B cell (primary cell): ENCODE measurements around the gene KCNK1. TPM values are rescaled to one million over a fixed set of nuclear protein-coding genes. Genes with fewer than 3 reads are reported as not detected.

Source experiments
- ATAC-seq: fragments of 200-7000 bp; cut with Tn5 transposase; one replicate; pipeline ENCODE4 v1.10.0; 2021; ENCODE audit warnings: low read depth, mild to moderate bottlenecking, moderate number of reproducible peaks, moderate library complexity
- CTCF ChIA-PET: fragments of 350-600 bp; sonication (Branson Sonifier 250); formaldehyde crosslinking; loops from one replicate; lab custom pipeline; 2021; ENCODE audit warnings: antibody characterized with exemption, inconsistent platforms; lab: Charles Lee
- POLR2A ChIA-PET: fragments of 350-600 bp; sonication (Branson Sonifier 250); formaldehyde crosslinking; loops from one replicate; lab custom pipeline; 2021; ENCODE audit warnings: antibody characterized with exemption; lab: Charles Lee
- DNase-seq: peaks from one replicate; pipeline ENCODE4 v3.0.0; 2013
- H2AFZ ChIP-seq: 2 replicates; pipeline ENCODE4 v1.6.1; 2012; ENCODE audit warnings: mild to moderate bottlenecking, low read depth, low read length; ENCODE audit not compliant: insufficient read depth, poor library complexity, severe bottlenecking
- H3K27ac ChIP-seq, 2 donors: 1 replicate in 1 of 2; 2 replicates in 1 of 2; pipeline ENCODE4 v1.5.1; 2012 to 2013; ENCODE audit warnings: low read length in 2 of 2, mild to moderate bottlenecking in 2 of 2, moderate library complexity in 1 of 2
- H3K27me3 ChIP-seq, 4 experiments: fragments of 200-600 bp in 1 of 4; sonication (generic) in 1 of 4; replicated peaks in 1 of 4; 1 replicate in 2 of 4; 2 replicates in 2 of 4; pipeline versions ENCODE4 v1.6.1 to v1.7.0; 2013 to 2016; ENCODE audit warnings: low read length in 3 of 4, mild to moderate bottlenecking in 2 of 4, mixed read lengths in 1 of 4, moderate library complexity in 1 of 4; ENCODE audit not compliant: insufficient read depth in 4 of 4, control insufficient read depth in 3 of 4; ENCODE audit errors: control extremely low read depth in 1 of 4
- H3K36me3 ChIP-seq, 2 experiments: replicated peaks in 1 of 2; 1 replicate in 1 of 2; 2 replicates in 1 of 2; pipeline versions ENCODE4 v1.6.1 to v1.7.1; 2013; ENCODE audit warnings: low read length in 1 of 2; ENCODE audit not compliant: insufficient read depth in 2 of 2, control insufficient read depth in 1 of 2; ENCODE audit errors: control extremely low read depth in 1 of 2, extremely low read depth in 1 of 2
- H3K4me1 ChIP-seq, 2 donors: fragments of 200-600 bp in 1 of 2; sonication (generic) in 1 of 2; 1 replicate in 1 of 2; 2 replicates in 1 of 2; pipeline versions ENCODE4 v1.5.1 to v1.6.1; 2013 to 2017; ENCODE audit warnings: low read length in 2 of 2; ENCODE audit not compliant: control insufficient read depth in 2 of 2, insufficient read depth in 2 of 2
- H3K4me2 ChIP-seq: replicated peaks from 2 replicates; pipeline ENCODE3; 2012; ENCODE audit warnings: mild to moderate bottlenecking, low read depth, low read length; ENCODE audit not compliant: poor library complexity, severe bottlenecking
- H3K4me3 ChIP-seq, 5 experiments: fragments of 200-600 bp in 1 of 5; sonication (generic) in 1 of 5; 1 replicate in 3 of 5; 2 replicates in 2 of 5; pipeline versions ENCODE4 v1.5.1 to v1.7.0; 2011 to 2016; ENCODE audit warnings: low read length in 4 of 5, mild to moderate bottlenecking in 4 of 5, low read depth in 2 of 5, control low read depth in 1 of 5, moderate library complexity in 1 of 5; ENCODE audit not compliant: insufficient read depth in 1 of 5; ENCODE audit errors: control extremely low read depth in 1 of 5, extremely low read depth in 1 of 5
- H3K79me2 ChIP-seq: fragments of 200-600 bp; sonication (generic); one replicate; pipeline ENCODE4 v1.6.0; 2016; ENCODE audit warnings: low read length; ENCODE audit not compliant: control insufficient read depth, insufficient read depth
- H3K9ac ChIP-seq: fragments of 200-600 bp; sonication (generic); 2 replicates; pipeline ENCODE4 v1.6.1; 2017; ENCODE audit warnings: mild to moderate bottlenecking, low read length, moderate library complexity
- H3K9me3 ChIP-seq, 3 donors: one replicate each; pipeline versions ENCODE4 v1.6.1 to v1.7.1; 2013; ENCODE audit warnings: low read length in 2 of 3; ENCODE audit not compliant: control insufficient read depth in 2 of 3, insufficient read depth in 1 of 3; ENCODE audit errors: control extremely low read depth in 1 of 3
- H4K20me1 ChIP-seq: 2 replicates; pipeline ENCODE4 v1.6.0; 2012; ENCODE audit warnings: mild to moderate bottlenecking, low read length; ENCODE audit not compliant: insufficient read depth, control insufficient read depth, poor library complexity, severe bottlenecking
- H3K27ac Mint-ChIP-seq: one replicate; pipeline ENCODE4 v1.8.0; 2021; ENCODE audit warnings: mixed read lengths
- H3K27me3 Mint-ChIP-seq: one replicate; pipeline ENCODE4 v1.8.0; 2021; ENCODE audit warnings: mixed read lengths
- H3K4me1 Mint-ChIP-seq: one replicate; pipeline ENCODE4 v1.8.0; 2021; ENCODE audit warnings: mixed read lengths
- H3K4me3 Mint-ChIP-seq: one replicate; pipeline ENCODE4 v1.8.0; 2021; ENCODE audit warnings: mixed read lengths
- H3K9me3 Mint-ChIP-seq: one replicate; pipeline ENCODE4 v1.8.0; 2022; ENCODE audit warnings: mixed read lengths; ENCODE audit not compliant: insufficient read depth
- EZH2 ChIP-seq: IDR thresholded peaks from 2 replicates; pipeline ENCODE4 v1.6.1; 2012; ENCODE audit warnings: borderline replicate concordance, low read depth, mild to moderate bottlenecking, moderate library complexity, low read length; ENCODE audit not compliant: insufficient read depth, poor library complexity, severe bottlenecking
- WGBS: methylation state at CpG from one replicate; pipeline ENCODE4 v1.1.5; 2013; ENCODE audit warnings: missing lambda C conversion rate; ENCODE audit not compliant: insufficient coverage; 5-methylcytosine and 5-hydroxymethylcytosine counted together
- intact Hi-C: fragments of 100-400 bp; cut with micrococcal nuclease; formaldehyde crosslinking; loops from one replicate; pipeline ENCODE4 v1.10.0; 2022
- polyA plus RNA-seq: library from polyadenylated mRNA; depleted of rRNA; stranded (reverse); fragments of >200 nt; gene quantifications from 2 replicates; pipeline ENCODE4 v1.2.3, GENCODE V29; 2012
- total RNA-seq, 2 donors: library from RNA; stranded (reverse); fragments of 120-200 nt in 1 of 2; gene quantifications; 1 replicate in 1 of 2; 2 replicates in 1 of 2; pipeline versions ENCODE4 v1.2.3 to v1.2.4, GENCODE V29; 2013 to 2022
- TF ChIP-seq, protein P1 (sequence below): fragments of 200-600 bp; IDR thresholded peaks from one replicate; pipeline ENCODE4 v1.8.0; 2022; ENCODE audit warnings: antibody characterized with exemption, mild to moderate bottlenecking

KCNK1 gene
- total and polyA plus RNA-seq, 2 donors (not counting 1 experiment from before 2014, with no cell fraction given): not detected

- H3K9me3 ChIP-seq: peaks cover 0 to 3% (median 0%) of the 10 kb centered on the region in 3 donors
- TF ChIP-seq, protein P1, sequence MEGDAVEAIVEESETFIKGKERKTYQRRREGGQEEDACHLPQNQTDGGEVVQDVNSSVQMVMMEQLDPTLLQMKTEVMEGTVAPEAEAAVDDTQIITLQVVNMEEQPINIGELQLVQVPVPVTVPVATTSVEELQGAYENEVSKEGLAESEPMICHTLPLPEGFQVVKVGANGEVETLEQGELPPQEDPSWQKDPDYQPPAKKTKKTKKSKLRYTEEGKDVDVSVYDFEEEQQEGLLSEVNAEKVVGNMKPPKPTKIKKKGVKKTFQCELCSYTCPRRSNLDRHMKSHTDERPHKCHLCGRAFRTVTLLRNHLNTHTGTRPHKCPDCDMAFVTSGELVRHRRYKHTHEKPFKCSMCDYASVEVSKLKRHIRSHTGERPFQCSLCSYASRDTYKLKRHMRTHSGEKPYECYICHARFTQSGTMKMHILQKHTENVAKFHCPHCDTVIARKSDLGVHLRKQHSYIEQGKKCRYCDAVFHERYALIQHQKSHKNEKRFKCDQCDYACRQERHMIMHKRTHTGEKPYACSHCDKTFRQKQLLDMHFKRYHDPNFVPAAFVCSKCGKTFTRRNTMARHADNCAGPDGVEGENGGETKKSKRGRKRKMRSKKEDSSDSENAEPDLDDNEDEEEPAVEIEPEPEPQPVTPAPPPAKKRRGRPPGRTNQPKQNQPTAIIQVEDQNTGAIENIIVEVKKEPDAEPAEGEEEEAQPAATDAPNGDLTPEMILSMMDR: no peak
- no peak for TF ChIP-seq EZH2
- no peaks in the 10 kb centered on the region for H3K36me3 ChIP-seq
- Mint-ChIP-seq H3K4me3 (no peak overlapping the region), H3K4me1 (no peaks in the 10 kb centered on the region), H3K9me3 (no peaks in the 10 kb centered on the region), H3K27ac (no peak overlapping the region), H3K27me3 (peaks cover 10% of the 10 kb centered on the region)
- no peak for DNase-seq
- no peak for ATAC-seq
- ChIA-PET CTCF (no interaction called here), POLR2A (no interaction called here)
- no peaks in the 10 kb centered on the region for H3K79me2 ChIP-seq
- WGBS: 78% methylated on average over 3 of the region's 6 CpGs
- H3K27ac ChIP-seq: no peak overlapping the region
- H4K20me1 ChIP-seq: no peaks in the 10 kb centered on the region
- no peak overlapping the region for H3K4me3 ChIP-seq
- no peak overlapping the region for H3K4me2 ChIP-seq
- intact Hi-C loops: no loop called here
- H3K27me3 ChIP-seq: peaks cover 0 to 3% (median 0%) of the 10 kb centered on the region in 4 experiments
- no peaks in the 10 kb centered on the region for H3K4me1 ChIP-seq
- no peak overlapping the region for H3K9ac ChIP-seq
- no peak overlapping the region for H2AFZ ChIP-seq
Measured at GRCh38 chr1:233631810-233632405, 18.0 kb downstream of the KCNK1 start.

DNA sequence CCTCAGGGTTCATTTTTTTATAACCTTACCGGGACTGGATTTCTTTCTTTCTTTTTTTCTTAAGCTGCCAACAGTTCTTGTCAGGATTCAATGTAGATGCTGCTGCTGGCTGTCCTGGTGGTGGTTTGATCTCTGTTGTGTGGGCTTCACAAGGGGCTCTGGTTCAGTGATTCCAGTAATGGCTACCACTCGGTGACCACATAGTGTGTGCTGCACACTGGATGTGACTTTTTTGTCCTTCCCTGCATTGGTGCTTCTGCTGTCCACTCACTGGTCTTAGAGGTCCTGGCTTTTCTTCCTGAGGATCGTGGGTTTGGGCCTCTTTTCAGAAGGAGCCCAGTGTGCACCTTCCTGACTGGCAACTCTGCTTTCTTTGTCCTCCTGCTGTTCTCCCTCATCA lies 18.5 kb downstream of the KCNK1 start:
- Mint-ChIP-seq H3K27ac (no peak overlapping the region), H3K4me1 (no peaks in the 10 kb centered on the region), H3K4me3 (no peak overlapping the region), H3K9me3 (no peaks in the 10 kb centered on the region), H3K27me3 (peaks cover 10% of the 10 kb centered on the region)
- no peak for TF ChIP-seq EZH2
- TF ChIP-seq, protein P1: no peak
- 54% methylated on average over 2 of the region's 3 CpGs for WGBS
- no peaks in the 10 kb centered on the region for H3K79me2 ChIP-seq
- no peaks in the 10 kb centered on the region for H4K20me1 ChIP-seq
- ATAC-seq: no peak
- H3K9me3 ChIP-seq: peaks cover 0 to 3% (median 0%) of the 10 kb centered on the region in 3 donors
- H3K27me3 ChIP-seq: peaks cover 0 to 3% (median 0%) of the 10 kb centered on the region in 4 experiments
- H3K4me3 ChIP-seq: no peak overlapping the region
- H3K27ac ChIP-seq: no peak overlapping the region
- H3K4me2 ChIP-seq: no peak overlapping the region
- H2AFZ ChIP-seq: no peak overlapping the region
- H3K4me1 ChIP-seq: no peaks in the 10 kb centered on the region
- ChIA-PET CTCF (no interaction called here), POLR2A (no interaction called here)
- no peak overlapping the region for H3K9ac ChIP-seq
- intact Hi-C loops: no loop called here
- no peaks in the 10 kb centered on the region for H3K36me3 ChIP-seq
- DNase-seq: no peak
